ENCODE measurements around the gene DIP2C. TPM values are rescaled to one million over a fixed set of nuclear protein-coding genes. Genes with fewer than 3 reads are reported as not detected.

The DIP2C gene
- total and polyA plus RNA-seq, 2 experiments from 2014 or later: 9.1 to 15.8 TPM

DNA sequence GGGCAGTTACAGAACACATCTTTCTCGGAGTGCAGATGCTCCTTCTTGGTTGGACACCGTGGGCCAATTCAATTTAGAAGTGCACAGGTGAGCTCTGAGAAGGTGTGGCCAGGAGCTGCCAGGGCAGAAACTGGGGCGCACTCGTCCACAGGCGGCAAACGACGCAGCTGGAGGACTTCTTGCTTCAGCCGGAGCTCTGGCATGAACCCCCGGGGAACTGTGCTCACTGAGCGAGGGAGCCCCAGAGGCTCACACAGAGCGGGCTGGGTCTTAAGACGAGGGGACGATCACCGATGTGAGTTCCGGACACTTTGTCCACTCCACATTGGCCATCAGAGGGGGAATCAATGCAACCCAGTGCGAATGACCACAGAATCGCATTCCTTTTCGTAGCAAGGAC is 413.8 kb downstream of the DIP2C start:
- Histone ChIP-seq H3K9me3 (ENCODE audit: low read depth) (no peaks in the 10 kb centered on the region), H3K4me3 (no peak overlapping the region), H3K27me3 (no peaks in the 10 kb centered on the region), H3K27ac (no peak overlapping the region), H3K4me1 (ENCODE audit: low read depth) (peaks cover 26% of the 10 kb centered on the region), H3K36me3 (no peaks in the 10 kb centered on the region)
- no peak for DNase-seq (ENCODE audit: low read depth in 1 of 2, low spot score in 1 of 2)
- TF ChIP-seq, protein P1, sequence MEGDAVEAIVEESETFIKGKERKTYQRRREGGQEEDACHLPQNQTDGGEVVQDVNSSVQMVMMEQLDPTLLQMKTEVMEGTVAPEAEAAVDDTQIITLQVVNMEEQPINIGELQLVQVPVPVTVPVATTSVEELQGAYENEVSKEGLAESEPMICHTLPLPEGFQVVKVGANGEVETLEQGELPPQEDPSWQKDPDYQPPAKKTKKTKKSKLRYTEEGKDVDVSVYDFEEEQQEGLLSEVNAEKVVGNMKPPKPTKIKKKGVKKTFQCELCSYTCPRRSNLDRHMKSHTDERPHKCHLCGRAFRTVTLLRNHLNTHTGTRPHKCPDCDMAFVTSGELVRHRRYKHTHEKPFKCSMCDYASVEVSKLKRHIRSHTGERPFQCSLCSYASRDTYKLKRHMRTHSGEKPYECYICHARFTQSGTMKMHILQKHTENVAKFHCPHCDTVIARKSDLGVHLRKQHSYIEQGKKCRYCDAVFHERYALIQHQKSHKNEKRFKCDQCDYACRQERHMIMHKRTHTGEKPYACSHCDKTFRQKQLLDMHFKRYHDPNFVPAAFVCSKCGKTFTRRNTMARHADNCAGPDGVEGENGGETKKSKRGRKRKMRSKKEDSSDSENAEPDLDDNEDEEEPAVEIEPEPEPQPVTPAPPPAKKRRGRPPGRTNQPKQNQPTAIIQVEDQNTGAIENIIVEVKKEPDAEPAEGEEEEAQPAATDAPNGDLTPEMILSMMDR (IDR thresholded peaks at IDR 0.05; ENCODE audit: low read depth, low read length): no peak

DNA sequence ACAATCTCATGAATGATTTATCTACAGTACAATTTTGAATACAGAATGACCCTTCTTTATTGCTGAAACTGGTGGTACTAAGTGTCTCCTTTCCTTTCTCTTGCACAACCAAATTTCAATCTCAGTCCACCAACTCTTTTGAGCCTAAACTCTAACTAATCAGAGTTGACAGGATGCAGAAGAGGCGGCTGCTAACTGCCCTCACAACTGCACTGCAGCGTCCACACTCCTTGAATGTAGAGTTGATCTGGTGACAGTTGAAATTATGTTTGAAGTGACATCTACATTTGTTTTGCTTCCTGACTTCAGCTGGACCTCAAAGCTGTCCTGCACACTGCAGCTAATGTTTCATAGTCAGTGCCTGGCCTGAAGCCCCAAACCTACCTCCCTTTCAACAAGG is 414.6 kb downstream of the DIP2C start:
- H3K36me3 ChIP-seq: no peaks in the 10 kb centered on the region
- no peaks in the 10 kb centered on the region for H3K9me3 ChIP-seq (ENCODE audit: low read depth)
- no peaks in the 10 kb centered on the region for H3K27me3 ChIP-seq
- H3K27ac ChIP-seq: peak overlapping the region; percentile 2
- peaks cover 26% of the 10 kb centered on the region for H3K4me1 ChIP-seq (ENCODE audit: low read depth)
- no peak overlapping the region for H3K4me3 ChIP-seq
- TF ChIP-seq, protein P1 (IDR thresholded peaks at IDR 0.05; ENCODE audit: low read depth, low read length): no peak
- peak in 1 of 2 donors; percentile 57 for DNase-seq (ENCODE audit: low read depth in 1 of 2, low spot score in 1 of 2)

DNA sequence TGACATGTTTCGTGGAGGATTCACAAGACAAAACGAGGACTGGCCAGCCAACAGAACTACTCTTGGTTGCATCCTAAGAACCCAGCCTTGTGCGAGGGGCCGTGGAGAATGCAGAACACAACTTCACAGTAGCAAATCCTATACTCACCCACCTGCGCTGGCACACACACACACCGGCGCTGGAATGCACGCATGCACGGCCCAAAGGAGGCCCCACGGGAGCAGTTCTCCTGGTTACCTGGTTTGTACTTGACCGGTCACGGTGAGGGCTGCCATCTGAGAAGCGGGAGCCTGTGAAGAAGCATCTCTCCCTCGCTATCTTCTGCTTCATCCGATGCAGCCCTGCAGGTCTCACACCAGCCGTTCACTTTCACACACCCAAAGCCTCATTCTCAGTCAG is 416.4 kb downstream of the DIP2C start:
- TF ChIP-seq, protein P1 (IDR thresholded peaks at IDR 0.05; ENCODE audit: low read depth, low read length): no peak
- no peaks in the 10 kb centered on the region for H3K36me3 ChIP-seq

DNA sequence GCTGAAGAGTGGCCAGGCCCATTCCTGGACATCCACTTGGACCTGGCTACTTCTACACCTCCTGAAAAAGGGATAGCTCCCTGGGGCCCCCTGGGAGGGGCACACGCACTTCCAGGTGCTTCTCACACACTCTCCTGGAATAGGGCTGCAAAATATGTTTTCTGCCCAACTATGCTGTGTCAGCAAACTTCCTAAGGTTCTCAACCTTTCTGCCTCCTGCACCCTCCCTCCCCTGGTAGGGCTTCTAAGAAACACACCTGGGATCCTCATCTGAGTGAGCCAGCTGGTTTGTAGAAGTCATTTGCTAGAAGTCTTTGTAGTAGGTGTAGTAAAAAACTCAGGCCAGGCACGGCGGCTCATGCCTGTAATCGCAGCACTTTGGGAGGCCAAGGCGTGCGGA is 417.7 kb downstream of the DIP2C start:
- Histone ChIP-seq H3K4me3 (no peak overlapping the region), H3K9me3 (ENCODE audit: low read depth) (no peaks in the 10 kb centered on the region), H3K4me1 (ENCODE audit: low read depth) (peaks cover 15% of the 10 kb centered on the region), H3K27ac (no peak overlapping the region), H3K36me3 (no peaks in the 10 kb centered on the region), H3K27me3 (no peaks in the 10 kb centered on the region)
- TF ChIP-seq, protein P1 (IDR thresholded peaks at IDR 0.05; ENCODE audit: low read depth, low read length): no peak
- DNase-seq (ENCODE audit: low read depth in 1 of 2, low spot score in 1 of 2): no peak

More for the DNA sequence above, 416.4 kb downstream of the DIP2C start:
- DNase-seq (ENCODE audit: low read depth in 1 of 2, low spot score in 1 of 2): no peak
- no peak overlapping the region for H3K27ac ChIP-seq
- H3K9me3 ChIP-seq (ENCODE audit: low read depth): no peaks in the 10 kb centered on the region
- no peaks in the 10 kb centered on the region for H3K27me3 ChIP-seq
- peaks cover 15% of the 10 kb centered on the region for H3K4me1 ChIP-seq (ENCODE audit: low read depth)
- no peak overlapping the region for H3K4me3 ChIP-seq

DNA sequence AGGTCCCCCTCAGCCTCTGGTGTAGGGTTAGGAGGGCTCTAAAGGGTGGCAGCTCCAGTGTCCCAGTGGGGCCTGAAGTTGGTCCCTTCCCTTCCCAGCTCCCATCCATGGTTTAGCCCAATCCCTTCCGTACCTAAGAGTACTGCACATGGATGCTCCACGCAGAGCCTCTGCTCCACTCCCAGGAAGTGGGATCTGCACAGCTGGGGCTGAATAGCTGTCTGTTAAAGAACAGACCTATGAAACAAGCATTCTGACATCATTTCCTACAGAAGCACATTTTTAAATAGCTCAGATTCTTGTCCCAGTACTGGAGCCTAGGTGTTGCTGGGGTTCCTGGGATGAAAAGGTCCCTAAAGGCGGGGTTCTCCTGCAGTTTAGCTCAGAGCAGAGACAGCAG is 418.3 kb downstream of the DIP2C start:
- Histone ChIP-seq H3K36me3 (no peaks in the 10 kb centered on the region), H3K4me1 (ENCODE audit: low read depth) (peaks cover 15% of the 10 kb centered on the region), H3K4me3 (no peak overlapping the region), H3K27me3 (no peaks in the 10 kb centered on the region), H3K9me3 (ENCODE audit: low read depth) (no peaks in the 10 kb centered on the region), H3K27ac (no peak overlapping the region)
- TF ChIP-seq, protein P1 (IDR thresholded peaks at IDR 0.05; ENCODE audit: low read depth, low read length): no peak
- DNase-seq (ENCODE audit: low read depth in 1 of 2, low spot score in 1 of 2): peak in 1 of 2 donors; percentile 20
